ENCODE measurements around the gene PCBP3.

Gene PCBP3

DNA sequence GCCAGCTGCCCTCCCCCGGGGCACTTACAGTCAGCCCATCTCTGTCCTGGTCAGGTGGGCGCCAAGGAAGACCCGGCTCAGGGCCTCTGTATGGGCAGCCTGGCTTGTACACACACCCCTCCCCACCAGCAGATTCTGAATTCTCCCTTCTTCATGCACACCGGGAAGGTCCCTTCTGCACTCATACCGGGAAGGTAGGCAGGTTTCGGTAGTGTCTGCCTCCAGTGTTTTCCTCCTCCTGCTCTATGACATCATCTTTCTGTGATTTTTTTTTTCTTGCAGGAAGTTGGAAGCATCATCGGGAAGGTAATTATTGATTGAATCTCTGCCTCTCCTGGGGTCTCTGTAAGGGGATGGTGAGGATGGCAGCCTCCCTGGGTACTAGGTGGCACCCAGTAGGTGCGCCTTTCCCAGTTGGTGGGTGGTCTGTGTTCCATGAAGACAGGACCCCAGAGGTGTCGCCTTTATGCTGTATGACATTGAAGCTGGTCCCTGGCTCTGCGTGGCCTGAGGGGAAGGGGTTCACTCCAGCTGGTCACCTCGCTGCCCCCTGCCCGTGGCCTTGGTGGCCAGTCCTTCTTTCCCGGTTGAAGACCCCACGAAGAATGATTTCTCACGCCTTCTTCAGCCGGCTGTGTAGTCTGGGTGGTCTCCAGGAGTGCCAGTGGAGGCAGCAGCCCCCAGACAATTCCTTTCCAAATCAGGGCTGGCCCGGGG, 255.9 kb downstream of the PCBP3 start:
- no peak for DNase-seq (ENCODE audit: extremely low read depth in 1 of 2, low read depth in 1 of 2)

DNA sequence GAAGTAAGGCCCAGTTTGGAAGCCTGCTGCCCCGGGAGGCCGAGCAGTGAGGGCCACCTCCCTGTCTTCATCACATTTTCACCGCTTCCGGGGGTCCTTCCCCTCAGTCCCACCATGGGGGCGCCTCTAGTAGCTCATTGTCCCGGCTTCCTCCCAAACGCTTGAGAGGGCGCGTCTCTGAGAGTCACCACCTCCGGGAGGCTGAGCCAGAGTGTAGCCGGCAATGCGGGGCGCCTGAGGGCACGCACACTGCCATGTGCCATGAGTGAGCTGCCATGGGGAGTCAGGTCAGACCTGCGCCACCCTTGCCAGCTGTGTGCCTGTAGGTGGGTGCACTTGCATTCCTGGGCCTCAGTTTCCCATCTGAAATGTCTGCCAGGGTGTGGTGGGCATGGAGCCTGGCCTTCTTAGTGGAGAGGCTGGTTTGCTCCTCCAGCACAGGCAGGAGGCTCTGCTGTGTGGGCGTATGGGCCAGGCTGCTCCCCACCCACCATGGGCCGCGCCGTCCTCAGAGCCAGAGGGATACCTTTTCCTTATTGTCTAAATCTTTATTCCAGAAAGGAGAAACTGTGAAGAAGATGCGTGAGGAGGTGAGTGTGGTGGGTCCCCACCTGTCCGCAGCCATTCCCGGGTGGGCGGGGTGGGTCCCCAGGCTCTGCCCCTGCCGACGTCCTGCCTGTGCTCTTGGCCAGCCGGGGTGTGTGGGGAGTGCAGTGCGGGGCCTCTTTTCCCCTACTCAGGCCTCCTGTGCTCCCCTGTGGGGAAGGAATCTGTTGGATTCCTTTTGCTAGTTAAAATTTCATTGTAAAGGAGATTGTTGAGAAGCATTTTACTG, 256.7 kb downstream of the PCBP3 start:
- no peak for DNase-seq (ENCODE audit: extremely low read depth in 1 of 2, low read depth in 1 of 2)

DNA sequence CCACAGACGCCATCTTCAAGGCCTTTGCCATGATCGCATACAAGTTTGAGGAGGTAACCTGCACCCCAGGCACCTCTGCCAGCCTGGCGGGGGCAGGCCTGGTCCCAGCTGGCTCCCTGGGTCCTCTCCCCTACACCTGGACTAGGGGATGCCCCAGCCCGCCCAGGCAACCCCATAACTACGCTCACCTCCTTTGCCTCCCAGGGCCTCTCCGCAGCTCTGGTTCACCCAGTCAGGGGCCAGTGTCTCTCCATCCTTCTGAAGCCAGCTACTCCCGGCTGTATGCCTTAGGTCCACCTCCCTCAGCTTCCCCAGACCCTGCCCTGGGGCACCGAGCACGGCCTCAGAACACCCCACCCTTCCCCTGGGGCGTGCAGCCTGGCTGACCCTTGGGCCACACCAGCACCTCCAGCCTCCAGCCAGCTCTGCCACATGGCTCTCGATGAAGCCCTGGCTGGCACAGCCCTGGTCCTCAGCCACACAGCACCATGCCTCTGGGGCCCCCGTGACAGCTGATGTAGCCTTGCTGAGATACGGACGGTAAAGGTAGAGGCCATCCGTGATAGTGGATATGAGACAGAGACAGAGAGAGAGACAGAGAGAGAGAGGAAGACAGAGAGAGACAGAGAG, 257.7 kb downstream of the PCBP3 start:
- no peak for DNase-seq (ENCODE audit: extremely low read depth in 1 of 2, low read depth in 1 of 2)

DNA sequence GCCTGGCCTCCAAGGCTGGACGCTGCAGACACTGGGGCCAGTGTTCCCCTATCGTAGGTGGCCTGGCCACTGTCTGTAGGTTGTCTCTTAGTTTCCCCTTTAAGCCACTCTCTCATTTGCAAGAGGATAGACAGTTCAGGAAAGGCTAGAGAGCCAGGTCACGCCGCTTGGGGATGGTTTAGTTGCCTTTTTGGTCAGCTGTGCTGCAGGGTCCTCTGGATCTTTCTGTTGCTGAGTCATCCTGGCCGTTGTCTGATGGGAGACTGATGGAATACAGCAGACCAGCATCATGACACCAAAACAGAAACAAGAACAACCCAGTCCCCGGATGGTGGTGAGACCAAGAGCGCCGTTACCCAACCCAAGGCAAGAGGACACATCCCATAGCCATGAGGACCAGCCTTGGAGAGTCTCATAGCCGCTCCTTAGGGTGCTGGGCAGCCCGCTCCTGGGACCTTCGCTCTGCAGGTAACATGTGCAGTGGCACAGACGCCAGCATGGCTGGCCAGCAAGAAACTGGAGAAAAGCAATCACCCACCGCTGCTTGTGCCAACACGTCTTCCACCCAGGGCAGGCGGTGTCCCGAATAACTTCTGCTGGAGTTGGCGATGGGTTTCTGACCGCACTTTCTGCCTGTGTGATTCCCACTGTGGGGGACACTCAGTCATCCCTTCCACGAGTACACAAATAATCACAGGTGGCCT, 258.9 kb downstream of the PCBP3 start:
- no peak for DNase-seq (ENCODE audit: extremely low read depth in 1 of 2, low read depth in 1 of 2)

DNA sequence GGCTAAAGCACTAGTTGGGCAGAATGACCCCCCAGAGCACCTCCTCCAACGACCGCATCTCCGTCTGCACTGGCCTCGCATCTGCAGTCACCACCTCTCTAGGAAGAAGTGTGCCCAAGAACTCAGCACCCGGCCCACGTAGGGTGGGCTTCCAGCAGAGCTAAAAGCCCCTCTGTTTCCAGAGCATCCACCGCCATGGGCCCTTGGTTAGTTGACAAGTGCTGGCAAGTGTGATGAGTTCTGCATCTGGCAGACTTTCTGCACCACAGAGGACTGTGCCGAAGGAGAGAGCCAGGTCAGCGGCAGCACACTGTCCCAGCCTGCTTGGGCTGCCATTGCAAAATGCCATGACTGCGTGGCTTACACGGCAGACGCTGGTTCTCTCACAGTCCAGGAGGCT, 261.7 kb downstream of the PCBP3 start:
- DNase-seq (ENCODE audit: extremely low read depth in 1 of 2, low read depth in 1 of 2): no peak

DNA sequence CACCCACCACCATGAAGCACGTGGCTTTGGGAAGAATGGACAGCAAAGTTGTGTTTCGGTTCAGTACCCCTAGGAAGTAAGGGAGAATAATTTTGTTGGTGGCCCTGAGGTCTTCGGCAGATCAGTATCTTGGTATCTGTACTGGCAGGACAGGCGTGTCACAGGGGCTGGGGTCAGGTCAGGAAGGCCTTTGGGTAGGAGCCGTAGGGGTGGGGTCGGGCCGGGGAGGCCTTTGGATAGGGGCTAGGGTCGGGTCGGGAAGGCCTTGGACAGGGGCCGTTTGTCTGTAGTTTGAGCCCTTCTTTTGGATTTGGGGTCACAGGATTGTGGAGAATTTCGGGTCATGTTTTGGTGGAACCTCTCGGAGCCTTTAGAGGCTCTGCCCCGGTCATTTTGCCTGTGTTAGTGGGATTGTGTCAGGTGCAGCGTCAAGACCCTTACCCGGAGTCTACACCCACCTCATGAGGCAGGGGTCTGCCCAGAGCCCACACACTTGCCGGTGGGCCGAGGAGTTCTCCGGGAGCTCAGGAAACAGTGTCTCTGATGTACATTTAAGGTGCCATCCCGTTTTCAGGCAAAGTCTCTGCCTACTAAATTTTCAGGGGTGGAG, 262.8 kb downstream of the PCBP3 start:
- no peak for DNase-seq (ENCODE audit: extremely low read depth in 1 of 2, low read depth in 1 of 2)

DNA sequence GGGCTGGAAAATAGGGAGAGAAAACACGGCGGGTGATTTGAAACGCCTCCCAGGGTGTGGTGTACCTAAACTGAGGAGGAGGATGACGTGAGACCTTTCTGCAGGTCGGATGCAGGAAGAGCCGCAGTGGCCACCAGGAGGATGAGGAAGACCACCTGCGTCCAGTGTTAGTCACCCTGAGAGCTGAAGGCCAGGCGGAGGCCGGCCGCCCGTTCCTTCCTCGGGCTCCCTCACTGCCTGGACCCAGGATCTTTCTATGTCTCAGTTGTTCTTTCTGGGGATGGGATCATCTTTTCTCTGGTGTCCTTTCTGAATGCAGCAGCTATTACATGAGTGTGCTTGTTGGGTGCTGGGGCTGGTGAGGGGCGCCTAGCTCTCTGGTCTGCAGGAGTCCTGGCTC, 263.3 kb downstream of the PCBP3 start:
- DNase-seq (ENCODE audit: extremely low read depth in 1 of 2, low read depth in 1 of 2): no peak

DNA sequence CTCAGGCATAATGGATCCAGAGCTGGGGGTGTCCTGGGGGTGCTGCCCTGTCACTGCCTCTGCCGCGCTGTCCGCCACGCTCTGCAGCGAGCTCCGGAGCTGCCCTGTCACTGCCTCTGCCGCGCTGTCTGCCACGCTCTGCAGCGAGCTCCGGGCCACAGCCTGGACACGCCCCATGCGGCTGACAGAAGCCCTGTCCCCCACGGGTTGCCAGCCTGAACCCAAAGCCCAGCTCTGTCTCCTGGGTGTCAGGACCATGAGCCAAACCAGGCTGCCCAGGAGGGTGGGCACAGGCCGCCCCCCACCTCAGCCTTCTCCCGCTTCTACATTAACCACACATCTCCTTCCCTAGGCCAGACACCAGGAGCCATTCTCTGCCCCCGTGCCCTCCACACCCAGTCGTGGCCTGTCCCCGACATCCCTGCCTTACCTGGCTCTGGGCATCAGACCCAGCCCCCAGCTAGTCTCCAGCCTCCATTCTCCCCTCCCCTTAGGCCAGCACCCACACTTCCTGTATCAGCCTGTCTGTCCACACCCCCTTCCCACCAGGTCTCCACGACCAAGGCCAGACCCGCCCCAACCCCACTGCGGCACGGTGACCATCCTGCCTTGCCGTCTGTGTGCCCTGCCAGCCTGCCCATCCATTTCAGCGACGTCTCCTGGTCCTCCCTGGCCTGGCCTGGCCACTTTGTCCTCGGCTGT, 265.2 kb downstream of the PCBP3 start:
- DNase-seq (ENCODE audit: extremely low read depth in 1 of 2, low read depth in 1 of 2): no peak

DNA sequence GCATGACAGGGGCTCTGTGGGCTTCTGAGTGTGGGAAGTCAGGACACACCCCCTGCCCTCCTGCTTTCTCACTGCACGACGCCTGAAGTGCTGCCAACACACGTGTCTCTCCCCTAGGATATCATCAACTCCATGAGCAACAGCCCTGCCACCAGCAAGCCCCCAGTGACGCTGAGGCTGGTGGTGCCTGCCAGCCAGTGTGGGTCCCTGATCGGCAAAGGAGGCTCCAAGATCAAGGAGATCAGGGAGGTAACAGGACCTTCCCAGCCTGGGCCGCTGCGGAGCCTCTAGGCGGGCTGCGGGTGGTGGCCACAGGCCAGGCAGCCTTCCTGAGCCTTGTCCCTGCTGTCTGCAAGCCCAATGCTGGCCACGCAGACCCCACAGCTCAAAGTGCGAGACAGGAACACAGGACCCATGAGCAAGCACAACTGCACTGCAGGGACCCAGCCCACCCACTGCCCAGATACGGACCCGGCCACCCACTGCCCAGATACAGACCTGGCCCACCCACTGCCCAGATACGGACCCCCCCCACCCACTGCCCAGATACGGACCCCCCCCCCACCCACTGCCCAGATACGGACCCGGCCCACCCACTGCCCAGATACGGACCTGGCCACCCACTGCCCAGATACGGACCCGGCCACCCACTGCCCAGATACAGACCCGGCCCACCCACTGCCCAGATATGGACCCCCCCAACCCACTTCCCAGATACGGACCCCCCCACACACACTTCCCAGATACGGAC, 265.9 kb downstream of the PCBP3 start:
- no peak for DNase-seq (ENCODE audit: extremely low read depth in 1 of 2, low read depth in 1 of 2)

DNA sequence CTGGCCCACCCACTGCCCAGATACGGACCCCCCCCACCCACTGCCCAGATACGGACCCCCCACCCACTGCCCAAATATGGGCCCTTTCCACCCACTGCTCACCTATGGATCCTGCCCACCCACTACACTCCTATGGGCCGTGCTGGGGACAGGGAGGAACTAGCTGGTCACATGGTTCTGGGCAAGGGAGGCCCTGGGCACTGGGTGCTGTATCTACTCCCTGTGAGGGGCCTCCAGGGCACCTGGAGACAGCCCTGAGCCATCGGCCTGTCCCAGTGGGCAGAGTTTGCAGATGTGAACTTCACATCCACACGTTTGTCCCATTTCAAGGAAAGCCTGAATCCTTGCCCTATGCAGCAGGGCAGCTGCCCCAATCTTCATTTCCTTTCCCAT, 266.6 kb downstream of the PCBP3 start:
- DNase-seq (ENCODE audit: extremely low read depth in 1 of 2, low read depth in 1 of 2): no peak

DNA sequence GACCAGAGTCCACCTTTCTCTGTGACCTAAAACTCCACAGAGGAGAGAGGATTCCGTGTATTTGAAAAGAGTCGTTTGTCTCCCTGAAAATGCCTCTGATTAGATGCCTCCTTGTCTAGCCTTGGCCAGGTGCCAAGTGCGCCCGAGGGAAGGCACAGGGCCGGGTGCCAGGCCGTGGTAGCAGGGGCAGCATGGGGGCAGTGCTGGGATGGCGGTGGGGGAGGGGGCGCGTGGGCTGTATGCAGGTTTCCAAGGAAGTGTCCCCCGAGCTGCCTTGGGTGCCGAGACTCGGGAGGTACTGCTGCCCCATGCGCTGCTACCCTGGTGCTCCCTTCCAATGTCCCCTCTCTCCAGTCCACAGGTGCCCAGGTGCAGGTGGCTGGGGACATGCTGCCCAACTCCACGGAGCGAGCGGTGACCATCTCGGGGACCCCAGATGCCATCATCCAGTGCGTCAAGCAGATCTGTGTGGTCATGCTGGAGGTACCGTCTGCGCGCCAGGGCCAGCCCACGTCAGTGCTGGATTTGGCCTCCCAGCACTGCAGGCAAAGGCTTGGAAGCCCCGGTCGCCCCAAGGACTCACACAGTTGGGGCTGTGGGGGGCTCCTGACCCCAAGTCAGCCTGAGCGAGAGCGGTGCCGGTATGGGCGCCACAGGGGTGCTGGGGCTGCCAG, 267.2 kb downstream of the PCBP3 start:
- no peak for DNase-seq (ENCODE audit: extremely low read depth in 1 of 2, low read depth in 1 of 2)

DNA sequence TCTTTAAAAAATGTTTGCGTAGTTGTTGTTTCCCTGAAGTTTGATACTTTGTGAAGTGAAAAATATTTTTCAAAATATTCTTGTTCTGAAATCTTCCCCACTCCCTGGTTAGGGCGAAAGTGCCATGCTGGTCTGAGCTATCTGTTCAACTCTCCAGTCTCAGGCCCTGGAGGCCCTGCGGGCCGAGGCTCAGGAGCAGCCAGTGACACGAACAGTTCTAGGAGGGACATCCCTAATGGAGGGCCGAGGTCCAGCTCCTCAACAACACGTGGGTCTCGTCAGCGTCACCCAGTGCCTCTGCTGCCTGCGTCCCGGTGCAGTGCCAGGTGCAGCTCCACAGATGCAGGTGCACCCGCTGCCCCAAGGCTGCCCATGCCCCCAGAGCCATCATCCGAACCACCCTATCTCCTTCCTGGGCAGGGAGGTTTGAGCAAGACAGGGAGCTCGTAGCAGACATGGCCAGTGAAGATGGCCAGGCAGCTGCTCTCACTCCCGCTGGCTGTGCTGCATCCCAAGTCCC, 268.3 kb downstream of the PCBP3 start:
- DNase-seq (ENCODE audit: extremely low read depth in 1 of 2, low read depth in 1 of 2): no peak

DNA sequence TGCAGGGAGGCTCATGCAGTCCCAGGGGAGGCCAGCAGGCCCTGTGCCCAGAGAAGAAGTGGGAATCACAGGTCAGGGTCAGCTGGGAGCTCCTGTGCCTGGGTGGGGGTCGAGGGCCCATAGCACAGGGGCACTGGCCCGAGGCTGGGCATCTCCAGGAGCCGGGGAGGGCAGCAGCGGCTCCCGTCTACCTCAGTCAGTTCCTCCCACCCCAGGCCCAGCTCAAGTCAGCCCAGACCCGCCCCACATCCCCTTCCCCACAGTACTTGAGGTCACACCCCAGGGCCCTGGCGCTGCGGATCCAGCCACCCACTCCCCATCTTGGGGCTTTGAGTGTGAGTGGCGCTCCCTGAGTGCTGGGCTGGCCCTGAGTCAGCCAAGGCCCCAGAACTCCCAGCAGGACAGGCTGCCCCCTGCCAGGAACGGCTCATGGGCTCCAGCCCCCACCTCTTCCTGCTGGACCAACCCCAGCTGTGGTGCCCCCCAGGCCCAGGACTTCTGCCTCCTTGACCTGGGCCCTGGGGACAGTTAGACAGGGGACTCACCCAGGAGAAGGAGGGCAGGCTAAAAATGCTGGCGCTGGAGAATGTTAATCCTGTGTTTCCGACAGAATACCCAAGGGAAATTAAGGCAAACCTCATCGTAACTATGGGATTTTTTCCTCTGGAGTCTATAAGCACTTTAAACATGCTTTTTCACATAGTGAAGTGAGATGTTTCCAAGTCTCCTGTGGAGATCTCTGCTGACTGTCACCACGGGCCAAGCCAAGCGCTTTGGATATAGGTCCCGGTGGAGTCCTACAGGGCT, 269.3 kb downstream of the PCBP3 start:
- DNase-seq (ENCODE audit: extremely low read depth in 1 of 2, low read depth in 1 of 2): no peak

DNA sequence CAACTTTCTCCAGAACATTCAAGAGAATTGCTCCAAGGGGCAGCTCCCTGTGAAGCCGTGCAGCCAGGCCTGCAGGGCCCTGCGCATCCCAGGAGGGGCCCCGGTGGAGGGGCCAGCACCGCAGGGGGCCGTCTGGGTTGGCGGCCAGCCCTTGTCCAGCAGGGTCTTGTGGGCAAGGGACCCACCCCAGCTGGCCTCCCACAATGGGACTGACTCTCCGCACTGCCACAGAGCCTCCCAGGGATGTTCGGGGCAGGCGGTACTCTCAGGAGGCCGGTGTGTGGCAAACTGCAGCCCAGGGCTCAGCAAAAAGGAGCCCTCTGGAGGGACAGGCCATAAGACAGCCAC, 269.9 kb downstream of the PCBP3 start:
- DNase-seq (ENCODE audit: extremely low read depth in 1 of 2, low read depth in 1 of 2): no peak

DNA sequence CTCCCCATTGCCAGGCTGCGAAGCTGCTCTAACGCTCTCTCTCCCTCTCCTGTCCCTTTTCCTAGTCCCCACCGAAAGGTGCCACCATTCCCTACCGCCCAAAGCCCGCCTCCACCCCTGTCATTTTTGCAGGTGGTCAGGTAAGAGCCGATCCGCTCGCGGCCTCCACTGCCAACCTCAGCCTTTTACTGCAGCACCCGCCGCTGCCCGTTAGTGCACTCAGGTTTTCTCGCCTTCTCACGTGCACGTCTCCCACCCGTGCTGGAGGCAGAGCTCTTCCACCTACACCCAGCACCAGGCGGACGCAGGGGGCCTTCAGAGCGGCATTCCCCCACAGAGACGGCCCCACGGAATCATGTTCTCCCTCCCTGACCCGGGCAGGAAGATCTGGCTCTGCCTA, 270.4 kb downstream of the PCBP3 start:
- DNase-seq (ENCODE audit: extremely low read depth in 1 of 2, low read depth in 1 of 2): no peak

DNA sequence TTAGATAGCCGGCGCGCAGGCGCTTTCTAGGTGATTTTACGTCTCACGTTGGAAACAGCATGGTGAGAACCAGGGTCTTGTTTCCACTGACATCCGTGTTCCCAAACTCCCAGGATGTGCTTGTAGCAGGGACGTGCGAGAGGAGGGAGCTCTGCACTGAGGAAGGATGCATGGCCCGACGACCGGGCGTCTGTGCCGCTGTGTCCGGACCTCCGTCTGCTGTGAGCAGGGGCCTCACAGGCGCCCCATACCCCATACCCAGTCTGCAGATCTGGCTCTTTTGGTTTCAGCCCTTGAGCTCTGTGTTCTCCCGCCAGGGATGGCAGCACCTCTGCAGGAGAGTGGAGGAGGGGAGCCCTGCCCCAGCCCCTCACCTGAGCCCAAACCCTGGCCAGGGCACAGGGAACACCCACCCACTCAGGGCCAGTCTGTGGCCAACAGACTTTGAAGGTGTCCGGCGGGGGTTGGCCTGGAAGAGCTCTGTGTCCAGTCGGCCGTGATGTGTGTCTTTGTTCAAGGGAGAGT, 270.9 kb downstream of the PCBP3 start:
- DNase-seq (ENCODE audit: extremely low read depth in 1 of 2, low read depth in 1 of 2): no peak

DNA sequence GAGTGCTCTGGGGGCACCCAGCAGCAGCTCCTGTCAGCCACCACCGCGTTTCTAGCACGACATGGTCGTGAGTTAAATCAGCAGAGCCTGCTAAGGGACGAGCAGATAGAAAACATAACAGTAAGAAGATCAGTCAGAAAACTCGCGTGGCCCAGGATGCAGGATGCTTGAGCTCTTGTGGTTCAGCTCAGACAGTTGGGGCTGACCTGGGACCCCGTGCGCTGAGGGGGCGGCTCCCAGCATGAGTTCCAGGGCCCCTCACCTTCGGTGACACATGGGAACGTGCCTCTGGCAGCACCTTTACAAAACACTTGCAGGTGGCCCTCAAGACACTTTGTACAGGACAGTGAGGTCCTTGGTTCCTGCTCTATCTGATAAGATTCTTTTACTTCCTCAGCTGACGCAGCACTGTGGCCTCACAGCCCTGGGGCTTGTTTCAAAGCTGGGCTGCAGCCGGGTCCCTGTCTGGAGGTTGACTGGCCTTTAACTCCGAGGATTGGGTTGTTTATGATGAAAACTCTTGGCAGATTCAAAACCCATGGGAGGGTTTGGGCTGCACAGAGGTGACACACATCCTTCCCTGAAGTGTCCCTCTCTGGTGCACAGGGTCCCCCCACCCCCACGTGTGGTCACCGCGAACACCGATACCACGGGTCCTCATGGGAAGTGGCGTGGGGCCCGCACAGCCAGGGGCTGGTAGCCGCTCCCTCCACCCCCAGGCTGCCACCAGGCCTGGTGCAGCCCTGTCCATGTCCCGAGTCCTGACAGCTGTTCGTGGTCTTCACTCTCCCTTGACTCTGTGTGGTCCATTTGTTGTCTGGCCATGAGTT, 272.7 kb downstream of the PCBP3 start:
- DNase-seq (ENCODE audit: extremely low read depth in 1 of 2, low read depth in 1 of 2): no peak
